Measurements from ENCODE around the gene APCDD1L. TPM values are rescaled to one million over a fixed set of nuclear protein-coding genes. Genes with fewer than 3 reads are reported as not detected.
A peak's percentile ranks its signal among the peaks of the same experiment; 100 is the strongest.

The APCDD1L gene
- total RNA-seq, 3 donors from 2014 or later = 0.73 to 2.0 TPM; not detected in 1

DNA sequence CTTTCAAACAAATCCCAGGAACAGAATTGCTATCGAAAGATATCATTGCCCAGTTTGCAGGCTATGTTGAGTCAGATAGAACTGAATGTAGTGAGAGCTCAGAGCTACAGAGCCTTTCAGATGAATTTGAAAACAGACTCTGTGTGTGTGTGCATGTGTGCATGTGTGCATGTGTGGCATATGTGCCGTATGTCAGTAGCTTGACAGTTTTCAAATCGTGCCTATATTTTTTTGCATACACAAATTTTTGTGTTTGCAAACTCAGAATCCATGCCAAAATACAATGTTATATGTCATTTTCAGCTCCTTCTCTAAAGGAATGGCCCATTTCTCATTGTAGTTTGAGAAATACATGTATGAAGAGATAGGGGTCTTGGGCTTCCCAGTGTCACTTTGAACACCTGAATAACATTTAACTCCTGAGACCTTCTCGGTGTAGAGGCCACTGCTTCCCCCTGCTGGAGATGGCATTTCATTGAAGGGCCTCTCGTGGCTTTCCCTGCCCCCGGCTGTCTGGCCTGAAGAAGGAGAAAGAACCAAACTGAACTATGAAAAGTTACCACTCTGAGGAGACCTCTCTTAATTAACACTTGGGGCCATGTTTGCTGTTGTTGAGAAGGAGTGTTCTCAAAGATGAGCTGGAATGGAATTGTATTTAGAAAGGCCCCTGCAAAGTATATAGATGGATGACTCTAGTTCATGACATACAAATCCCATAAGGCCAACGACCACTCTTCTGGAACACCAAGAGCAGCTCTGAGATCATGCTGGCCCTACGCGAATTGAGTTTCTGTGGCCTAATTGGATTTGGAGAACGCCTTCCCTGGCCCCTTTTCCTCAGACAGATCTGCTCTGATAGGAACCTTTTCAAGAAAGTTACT lies 67.4 kb downstream of the APCDD1L start:
- TF ChIP-seq POLR2AphosphoS5 (IDR thresholded peaks at IDR 0.05) (no peak), POLR2A (IDR thresholded peaks at IDR 0.05) (no peak)
- TF ChIP-seq, protein P1, sequence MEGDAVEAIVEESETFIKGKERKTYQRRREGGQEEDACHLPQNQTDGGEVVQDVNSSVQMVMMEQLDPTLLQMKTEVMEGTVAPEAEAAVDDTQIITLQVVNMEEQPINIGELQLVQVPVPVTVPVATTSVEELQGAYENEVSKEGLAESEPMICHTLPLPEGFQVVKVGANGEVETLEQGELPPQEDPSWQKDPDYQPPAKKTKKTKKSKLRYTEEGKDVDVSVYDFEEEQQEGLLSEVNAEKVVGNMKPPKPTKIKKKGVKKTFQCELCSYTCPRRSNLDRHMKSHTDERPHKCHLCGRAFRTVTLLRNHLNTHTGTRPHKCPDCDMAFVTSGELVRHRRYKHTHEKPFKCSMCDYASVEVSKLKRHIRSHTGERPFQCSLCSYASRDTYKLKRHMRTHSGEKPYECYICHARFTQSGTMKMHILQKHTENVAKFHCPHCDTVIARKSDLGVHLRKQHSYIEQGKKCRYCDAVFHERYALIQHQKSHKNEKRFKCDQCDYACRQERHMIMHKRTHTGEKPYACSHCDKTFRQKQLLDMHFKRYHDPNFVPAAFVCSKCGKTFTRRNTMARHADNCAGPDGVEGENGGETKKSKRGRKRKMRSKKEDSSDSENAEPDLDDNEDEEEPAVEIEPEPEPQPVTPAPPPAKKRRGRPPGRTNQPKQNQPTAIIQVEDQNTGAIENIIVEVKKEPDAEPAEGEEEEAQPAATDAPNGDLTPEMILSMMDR (IDR thresholded peaks at IDR 0.05) = peak in 1 of 3 donors; percentile 42
- Histone ChIP-seq H3K9me3 (no peaks in the 10 kb centered on the region), H3K36me3 (peaks cover 3% of the 10 kb centered on the region), H3K4me3 (no peak overlapping the region), H3K4me1 (no peaks in the 10 kb centered on the region), H3K27ac (no peak overlapping the region), H3K27me3 (no peaks in the 10 kb centered on the region)
- intact Hi-C loops (cut with DNase I; ENCODE audit: low total_unique reads) = no loop called here
- DNase-seq (ENCODE audit: low spot score in 2 of 2) = no peak

DNA sequence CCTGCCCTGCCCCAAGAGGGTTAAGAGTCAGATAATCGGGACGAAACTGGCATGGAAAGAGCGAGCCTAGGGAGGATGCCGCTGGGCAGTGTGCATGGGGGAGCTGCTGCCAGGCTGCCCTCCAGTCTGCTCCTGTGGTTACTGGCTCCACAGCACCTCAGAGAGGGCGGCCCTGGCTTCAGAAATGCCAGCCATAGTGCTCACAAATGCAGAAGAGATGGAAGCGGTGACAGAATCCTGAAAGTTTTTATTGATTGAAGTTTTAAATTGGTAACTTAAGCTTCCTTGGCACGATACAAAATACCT lies 68.3 kb downstream of the APCDD1L start:
- intact Hi-C loops (cut with DNase I; ENCODE audit: low total_unique reads) = no loop called here
- Histone ChIP-seq H3K27me3 (no peaks in the 10 kb centered on the region), H3K36me3 (peaks cover 3% of the 10 kb centered on the region), H3K4me1 (no peaks in the 10 kb centered on the region), H3K4me3 (no peak overlapping the region), H3K9me3 (no peaks in the 10 kb centered on the region), H3K27ac (no peak overlapping the region)
- TF ChIP-seq POLR2AphosphoS5 (IDR thresholded peaks at IDR 0.05) = no peak
- TF ChIP-seq, protein P1 (IDR thresholded peaks at IDR 0.05) = no peak
- no peak for TF ChIP-seq POLR2A (IDR thresholded peaks at IDR 0.05)
- no peak for DNase-seq (ENCODE audit: low spot score in 2 of 2)

DNA sequence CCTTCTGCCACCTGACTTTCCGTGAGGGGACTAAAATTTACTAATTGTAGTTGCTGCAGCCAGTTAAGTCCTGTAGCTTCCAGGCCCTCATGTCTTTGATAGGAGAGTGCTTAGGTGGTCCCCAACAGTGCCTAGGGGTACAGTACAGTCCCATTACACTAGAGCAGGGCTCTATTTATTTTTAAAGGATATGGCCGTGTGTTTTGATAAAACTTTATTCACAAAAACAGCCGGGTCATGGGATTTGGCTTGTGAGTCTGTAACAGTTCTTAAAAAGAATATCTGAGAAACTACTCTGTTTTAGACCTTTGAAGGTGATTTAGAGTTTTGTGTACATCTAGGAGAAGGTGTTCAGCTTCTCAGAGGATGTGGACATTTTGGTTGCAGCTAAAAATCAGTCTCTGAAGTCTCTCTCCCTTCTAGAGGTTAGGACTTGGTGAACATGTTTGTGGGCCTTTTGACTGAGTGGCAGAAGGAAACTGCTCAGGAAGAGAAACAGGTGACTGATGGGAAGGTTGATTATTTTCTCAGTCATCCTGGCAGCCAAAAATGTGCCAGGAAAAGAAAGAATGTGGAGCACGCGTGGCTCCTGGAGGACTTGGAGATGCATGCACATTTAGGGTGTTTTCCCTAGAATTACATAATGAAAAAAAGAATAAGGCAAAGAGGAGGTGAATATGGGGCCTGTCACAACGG lies 68.8 kb downstream of the APCDD1L start:
- TF ChIP-seq, protein P1 (IDR thresholded peaks at IDR 0.05) = no peak
- TF ChIP-seq POLR2AphosphoS5 (IDR thresholded peaks at IDR 0.05) = no peak
- no peak for TF ChIP-seq POLR2A (IDR thresholded peaks at IDR 0.05)
- no peaks in the 10 kb centered on the region for H3K27me3 ChIP-seq
- H3K27ac ChIP-seq = no peak overlapping the region
- no peak for DNase-seq (ENCODE audit: low spot score in 2 of 2)
- no peak overlapping the region for H3K4me3 ChIP-seq
- peaks cover 3% of the 10 kb centered on the region for H3K36me3 ChIP-seq
- H3K9me3 ChIP-seq = no peaks in the 10 kb centered on the region
- H3K4me1 ChIP-seq = no peaks in the 10 kb centered on the region
- intact Hi-C loops (cut with DNase I; ENCODE audit: low total_unique reads) = no loop called here

DNA sequence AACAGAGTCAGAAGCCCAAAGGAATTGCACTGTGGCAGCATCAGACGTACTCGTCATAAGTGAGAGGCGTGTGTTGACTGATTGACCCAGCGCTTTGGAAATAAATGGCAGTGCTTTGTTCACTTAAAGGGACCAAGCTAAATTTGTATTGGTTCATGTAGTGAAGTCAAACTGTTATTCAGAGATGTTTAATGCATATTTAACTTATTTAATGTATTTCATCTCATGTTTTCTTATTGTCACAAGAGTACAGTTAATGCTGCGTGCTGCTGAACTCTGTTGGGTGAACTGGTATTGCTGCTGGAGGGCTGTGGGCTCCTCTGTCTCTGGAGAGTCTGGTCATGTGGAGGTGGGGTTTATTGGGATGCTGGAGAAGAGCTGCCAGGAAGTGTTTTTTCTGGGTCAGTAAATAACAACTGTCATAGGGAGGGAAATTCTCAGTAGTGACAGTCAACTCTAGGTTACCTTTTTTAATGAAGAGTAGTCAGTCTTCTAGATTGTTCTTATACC lies 70.4 kb downstream of the APCDD1L start:
- Histone ChIP-seq H3K4me1 (no peaks in the 10 kb centered on the region), H3K9me3 (no peaks in the 10 kb centered on the region), H3K27me3 (no peaks in the 10 kb centered on the region), H3K4me3 (no peak overlapping the region), H3K27ac (no peak overlapping the region), H3K36me3 (peaks cover 3% of the 10 kb centered on the region)
- intact Hi-C loops (cut with DNase I; ENCODE audit: low total_unique reads) = no loop called here
- TF ChIP-seq POLR2AphosphoS5 (IDR thresholded peaks at IDR 0.05) (no peak), POLR2A (IDR thresholded peaks at IDR 0.05) (no peak)
- TF ChIP-seq, protein P1 (IDR thresholded peaks at IDR 0.05) = no peak
- DNase-seq (ENCODE audit: low spot score in 2 of 2) = no peak

DNA sequence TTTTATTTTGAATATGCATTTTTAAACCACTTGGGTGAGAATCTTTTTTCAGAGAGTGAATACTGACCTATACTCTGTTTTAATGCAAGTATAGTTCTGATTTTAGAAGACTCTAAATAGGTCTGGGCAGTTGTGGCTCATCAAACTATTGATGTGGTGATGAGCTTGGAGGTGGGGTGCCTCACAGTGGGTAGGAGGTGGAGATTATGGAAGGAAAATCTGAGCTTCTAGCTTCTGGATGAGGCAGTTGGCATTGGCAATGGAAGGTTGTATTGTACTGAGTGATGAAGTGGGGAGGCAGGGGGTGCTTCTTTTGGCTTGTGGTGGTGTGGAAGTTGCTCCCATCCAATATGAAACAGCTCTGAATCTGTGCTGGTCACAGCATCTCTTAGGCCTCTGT lies 73.5 kb downstream of the APCDD1L start:
- no peaks in the 10 kb centered on the region for H3K27me3 ChIP-seq

More for the DNA sequence above, 73.5 kb downstream of the APCDD1L start:
- no peak overlapping the region for H3K27ac ChIP-seq
- TF ChIP-seq POLR2AphosphoS5 (IDR thresholded peaks at IDR 0.05) = no peak
- no peak for TF ChIP-seq POLR2A (IDR thresholded peaks at IDR 0.05)
- TF ChIP-seq, protein P1 (IDR thresholded peaks at IDR 0.05) = no peak
- H3K4me3 ChIP-seq = no peak overlapping the region
- DNase-seq (ENCODE audit: low spot score in 2 of 2) = no peak
- H3K9me3 ChIP-seq = no peaks in the 10 kb centered on the region
- intact Hi-C loops (cut with DNase I; ENCODE audit: low total_unique reads) = no loop called here
- H3K4me1 ChIP-seq = no peaks in the 10 kb centered on the region
- peaks cover 3% of the 10 kb centered on the region for H3K36me3 ChIP-seq

Data from breast epithelium (tissue), 4 donors.